Left cardiac atrium (tissue), 4 donors: ENCODE results near the gene ZDHHC11. TPM values are rescaled to one million over a fixed set of nuclear protein-coding genes. Genes with fewer than 3 reads are reported as not detected.
"Not testable (repeated sequence)": the region's sequence is repeated elsewhere in the genome, so short reads cannot be mapped to it uniquely, and the experiment has no call there.

Experiments
- ATAC-seq, 2 donors: fragments of 200-7000 bp; cut with Tn5 transposase; one replicate each; pipeline ENCODE4 v1.9.1; 2020; ENCODE audit warnings: mild to moderate bottlenecking in 2 of 2, moderate library complexity in 2 of 2
- DNase-seq: peaks from one replicate; pipeline ENCODE4 v3.0.0-alpha.2; 2020
- intact Hi-C, 2 donors: fragments of 100-400 bp; cut with DNase I; formaldehyde crosslinking; loops; one replicate each; pipeline versions ENCODE4 v1.14.1 to v1.15.1; 2022 to 2023
- total RNA-seq, 2 donors: library from RNA; stranded (reverse); fragmentation: NEBNext Ultra II Directional; extraction: Animal tissue kit (Norgen Biotek cat#: 25700); gene quantifications; one replicate each; pipeline ENCODE4 v1.2.1, GENCODE V29; 2021
- donor health status: DM: no; HTN: yes; CAD: no.
- donor health status: DM: no; HTN: yes; CAD: no; lungs with severe emphysema.
- donor health status: DM: yes; HTN: yes; CAD: no.
- donor health status: Dilated cardiomyopathy.

ZDHHC11 gene
- total RNA-seq, 2 donors from 2014 or later: 31.1 to 36.7 TPM

DNA sequence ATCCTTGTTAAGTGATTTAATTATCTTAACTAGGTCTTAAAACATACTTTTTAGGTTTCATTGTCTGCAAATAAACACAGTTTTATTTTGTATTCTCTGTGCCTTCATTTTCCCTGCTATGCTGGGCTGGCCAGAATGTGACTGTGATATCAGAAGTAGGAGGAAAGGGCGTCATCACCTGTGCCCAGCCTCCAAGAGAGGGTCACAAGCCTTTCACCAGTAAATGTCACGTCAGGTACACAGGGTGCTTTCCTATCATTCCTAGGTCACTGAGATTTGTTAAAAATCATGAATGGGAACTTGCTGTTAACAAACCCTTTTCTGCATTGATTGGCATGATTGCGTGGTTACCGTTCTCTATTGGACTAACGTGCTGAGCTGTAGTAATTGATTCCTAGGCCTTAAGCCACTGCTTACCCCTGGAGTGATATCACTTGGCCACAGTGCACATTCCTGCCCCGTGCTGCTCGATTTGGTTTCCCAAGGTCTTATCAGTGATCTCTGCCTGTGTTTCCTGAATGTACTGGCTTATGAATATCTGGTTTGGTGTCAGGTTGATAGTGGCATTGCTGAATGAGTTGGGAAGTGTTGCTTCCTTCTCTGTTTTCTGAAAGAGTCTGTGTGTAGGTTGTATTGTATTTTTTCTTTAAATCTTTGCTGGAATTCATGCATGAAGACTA, 14.7 kb downstream of the ZDHHC11 start:
- ATAC-seq: peak in 1 of 2 donors; percentile 33
- intact Hi-C loops, DNase-seq: not testable (repeated sequence)

GRCh38 chr5:834013-834412, 16.8 kb downstream of the ZDHHC11 start:
- intact Hi-C loops, DNase-seq, ATAC-seq: not testable (repeated sequence)

GRCh38 chr5:828194-828593, 22.6 kb downstream of the ZDHHC11 start:
- DNase-seq, ATAC-seq, intact Hi-C loops: not testable (repeated sequence)

- ATAC-seq, DNase-seq: not testable (repeated sequence)
- intact Hi-C loops: loop anchor here in 1 of 2 donors (2.0 kb wide), 1 partner anchor 93 kb away; no protein-coding TSS in a partner anchor
Observed at GRCh38 chr5:825544-825943, 25.2 kb downstream of the ZDHHC11 start.

- no peak for DNase-seq
- intact Hi-C loops: no loop called here
Observed at GRCh38 chr5:821504-821903, 29.3 kb downstream of the ZDHHC11 start.

DNA sequence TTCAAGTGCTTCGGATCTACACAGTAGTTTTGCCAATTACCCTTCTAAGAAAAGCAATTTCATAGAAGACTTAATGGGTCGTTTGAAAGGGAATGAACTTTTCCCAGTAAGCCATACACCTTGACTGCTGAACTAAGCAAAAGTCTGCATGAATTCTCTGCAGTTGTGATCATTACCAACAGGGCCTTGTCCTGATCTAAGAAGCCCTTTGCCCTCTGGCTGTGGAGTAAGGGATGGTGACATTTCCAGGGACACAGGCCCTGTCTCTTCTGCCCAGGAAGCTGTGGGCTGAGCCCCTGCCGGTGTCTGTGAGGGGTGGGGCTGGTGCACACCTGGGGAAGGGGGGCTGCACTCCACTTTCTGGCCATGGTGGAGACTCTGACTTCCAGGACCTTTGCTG, 30.5 kb downstream of the ZDHHC11 start:
- no peak for DNase-seq
- intact Hi-C loops: no loop called here
- no peak for ATAC-seq

More at GRCh38 chr5:821504-821903, 29.3 kb downstream of the ZDHHC11 start:
- ATAC-seq: no peak

GRCh38 chr5:819078-819477, 31.7 kb downstream of the ZDHHC11 start:
- DNase-seq (no peak), ATAC-seq (no peak)
- intact Hi-C loops: no loop called here

- no peak for ATAC-seq
- DNase-seq: no peak
- intact Hi-C loops: no loop called here
Observed at GRCh38 chr5:816176-816575, 34.6 kb downstream of the ZDHHC11 start.

GRCh38 chr5:815449-815848, 35.3 kb downstream of the ZDHHC11 start:
- DNase-seq: no peak
- intact Hi-C loops: no loop called here
- ATAC-seq: no peak

DNA sequence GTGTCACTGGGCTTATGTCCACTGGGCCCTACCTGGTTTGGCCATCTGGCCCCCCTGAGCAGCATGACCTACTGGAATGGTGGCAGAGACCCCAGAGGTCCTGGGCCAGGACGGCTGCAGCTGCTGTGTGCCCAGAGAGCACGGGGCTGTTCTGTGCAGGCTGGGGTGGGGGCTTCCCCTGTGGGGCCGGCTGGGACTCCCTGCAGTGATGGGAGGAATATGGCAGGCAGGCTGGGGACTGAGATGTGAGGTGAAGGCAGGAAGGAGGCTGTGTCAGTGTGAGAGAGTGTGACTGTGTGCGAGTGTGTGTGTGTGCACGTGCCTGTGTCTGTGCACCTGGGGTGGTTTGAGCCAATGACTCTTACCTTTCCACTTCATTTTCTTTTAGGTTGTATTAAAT, 37.2 kb downstream of the ZDHHC11 start:
- intact Hi-C loops, DNase-seq, ATAC-seq: not testable (repeated sequence)

DNA sequence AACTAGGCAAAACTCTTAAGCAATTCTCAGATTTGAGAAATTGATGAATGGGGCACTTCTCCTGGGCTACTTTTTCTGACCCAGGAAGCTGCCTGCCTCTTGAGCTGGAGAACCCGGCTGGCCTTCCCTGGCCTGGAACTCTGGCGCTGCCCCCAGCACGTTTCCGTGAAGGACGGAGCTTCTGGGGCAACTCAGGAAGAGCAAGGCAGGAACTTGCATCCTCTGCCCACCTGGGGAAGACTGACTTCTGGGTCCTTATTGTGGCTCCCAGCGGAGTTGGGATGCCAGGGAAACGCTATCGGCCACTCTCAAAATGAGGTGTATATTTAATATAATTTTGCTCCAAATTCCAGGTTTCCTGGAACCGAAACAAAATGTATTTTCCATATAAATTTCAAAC, 39.4 kb downstream of the ZDHHC11 start:
- ATAC-seq, DNase-seq, intact Hi-C loops: not testable (repeated sequence)

DNA sequence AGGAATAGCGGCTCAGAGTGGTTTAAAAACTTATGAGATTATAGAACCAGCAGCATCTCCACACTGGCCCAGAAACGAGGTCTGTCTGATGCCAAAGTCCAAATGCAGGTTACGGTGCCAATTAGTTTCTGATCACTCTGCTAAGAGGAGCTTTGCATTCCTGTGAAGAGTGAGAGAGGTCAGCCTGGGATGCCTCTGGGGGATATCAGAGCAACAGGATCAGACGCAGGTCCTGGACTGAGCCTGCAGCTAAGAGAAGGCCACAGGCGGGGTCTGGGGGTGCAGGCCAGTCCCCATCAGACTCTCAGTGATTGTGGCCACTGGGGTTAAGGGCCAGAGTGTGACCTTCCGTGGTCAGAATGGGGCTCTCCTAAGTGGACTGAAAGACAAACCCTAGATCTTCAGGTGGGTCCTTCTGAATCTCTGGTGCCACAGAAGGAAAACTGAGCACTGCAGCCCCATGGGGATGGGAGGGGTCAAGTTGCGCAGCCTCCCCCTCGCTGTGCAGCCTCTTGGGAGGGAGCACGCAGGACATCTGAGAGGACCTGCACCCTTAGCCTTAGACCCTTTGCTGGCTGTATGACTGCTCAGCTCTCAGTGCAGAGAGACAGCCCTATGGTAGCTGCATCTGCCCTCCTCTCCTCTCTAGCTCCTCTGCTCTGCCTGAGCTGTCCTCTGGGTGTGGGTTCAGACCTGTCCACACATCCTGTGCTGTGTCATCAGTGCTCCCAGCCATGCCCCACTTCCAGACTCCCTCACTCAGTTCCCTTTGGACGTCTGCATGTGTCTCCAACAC, 42.9 kb downstream of the ZDHHC11 start:
- DNase-seq, intact Hi-C loops: not testable (repeated sequence)
- peak in 1 of 2 donors; percentile 19 for ATAC-seq

DNA sequence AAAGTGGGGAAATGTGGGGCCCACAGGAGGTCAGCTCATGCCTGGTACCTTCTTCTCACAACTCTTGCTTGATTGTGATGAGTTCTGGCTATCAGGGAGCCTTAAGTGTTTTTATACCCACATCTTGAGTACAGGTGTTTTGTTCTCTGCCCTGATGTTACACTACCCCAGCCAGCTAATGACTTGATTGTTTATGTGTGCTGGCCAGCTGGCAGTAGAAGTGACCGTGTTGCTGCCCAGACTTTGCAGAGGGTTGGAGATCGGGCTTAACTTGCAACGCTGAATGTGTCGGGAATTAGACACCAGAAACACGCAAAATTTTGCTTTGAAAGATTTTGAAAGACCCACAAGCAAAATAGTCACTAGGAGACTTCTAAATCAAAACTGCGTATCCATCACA, 49.3 kb downstream of the ZDHHC11 start:
- intact Hi-C loops: no loop called here
- DNase-seq (no peak), ATAC-seq (no peak)

- intact Hi-C loops, DNase-seq: not testable (repeated sequence)
- ATAC-seq: peak in 1 of 2 donors; percentile 65
Observed at GRCh38 chr5:801055-801454, 49.7 kb downstream of the ZDHHC11 start.

GRCh38 chr5:798505-799138, 52.2 kb downstream of the ZDHHC11 start:
- ATAC-seq, intact Hi-C loops, DNase-seq: not testable (repeated sequence)

- ATAC-seq, DNase-seq, intact Hi-C loops: not testable (repeated sequence)
Observed at GRCh38 chr5:797986-798385, 52.8 kb downstream of the ZDHHC11 start.

DNA sequence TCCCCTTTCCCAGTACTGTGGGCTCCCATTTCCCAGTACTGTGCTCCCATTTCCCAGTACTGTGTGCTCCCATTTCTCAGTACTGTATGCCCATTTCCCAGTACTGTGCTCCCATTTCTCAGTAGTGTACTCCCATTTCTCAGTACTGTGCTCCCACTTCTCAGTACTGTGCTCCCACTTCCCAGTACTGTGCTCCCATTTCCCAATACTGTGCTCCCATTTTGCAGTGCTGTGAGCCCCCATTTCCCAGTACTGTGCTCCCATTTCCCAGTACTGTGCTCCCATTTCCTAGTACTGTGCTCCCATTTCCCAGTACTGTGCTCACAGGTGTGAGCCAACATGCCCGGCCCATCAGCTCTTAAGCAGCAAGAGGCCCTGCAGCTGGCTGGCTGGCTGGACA, 54.9 kb downstream of the ZDHHC11 start:
- intact Hi-C loops: loop anchor here in 1 of 2 donors (1.0 kb wide), 1 partner anchor 86 kb away; no protein-coding TSS in a partner anchor

DNA sequence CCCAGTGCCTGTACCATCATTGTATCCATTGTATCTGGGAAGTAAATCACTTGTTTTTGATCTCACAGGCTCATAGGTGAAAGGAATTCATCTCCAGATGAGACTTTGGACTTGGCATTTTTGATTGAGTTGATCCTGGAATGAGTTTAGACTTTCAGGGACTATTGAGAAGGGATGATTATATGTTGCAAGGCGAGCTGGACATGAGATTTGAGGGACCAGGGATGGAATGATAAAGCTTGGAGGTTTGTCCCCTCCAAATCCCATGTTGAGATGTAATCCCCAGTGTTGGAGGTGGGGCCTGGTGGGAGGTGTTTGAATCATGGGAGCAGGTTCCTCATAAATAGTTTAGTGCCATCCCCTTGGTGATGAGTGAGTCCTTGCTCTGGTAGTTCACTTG, 55.8 kb downstream of the ZDHHC11 start:
- not testable (repeated sequence) for DNase-seq, ATAC-seq
- intact Hi-C loops: loop anchor here in 1 of 2 donors (1.0 kb wide), 1 partner anchor 85 kb away; no protein-coding TSS in a partner anchor

More for the DNA sequence above, 54.9 kb downstream of the ZDHHC11 start:
- DNase-seq, ATAC-seq: not testable (repeated sequence)

DNA sequence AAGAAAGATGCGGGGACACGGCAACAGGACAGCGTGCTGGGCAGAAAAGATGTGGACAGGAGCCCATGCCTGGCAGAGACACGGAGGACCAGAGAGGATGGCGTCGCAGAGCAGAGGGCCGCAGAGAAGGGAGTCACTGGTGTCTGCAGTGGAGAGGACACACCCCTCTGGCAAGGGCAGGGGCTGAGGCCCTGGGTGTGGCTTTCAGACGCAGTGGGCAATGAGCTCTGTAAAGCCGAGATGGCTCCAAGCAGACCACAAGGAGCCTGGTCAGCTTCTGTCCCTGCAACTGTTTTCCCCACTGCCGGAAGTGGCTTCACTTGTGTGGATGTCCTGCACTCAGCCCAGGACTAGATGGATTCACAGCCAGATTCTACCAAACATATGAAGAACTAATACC, 62.1 kb downstream of the ZDHHC11 start:
- intact Hi-C loops, ATAC-seq, DNase-seq: not testable (repeated sequence)
